T-helper 2 cell (primary cell): ENCODE data around the gene DENND2A.
"Not testable (repeated sequence)": the region's sequence is repeated elsewhere in the genome, so short reads cannot be mapped to it uniquely, and the experiment has no call there.

Experiments used
- DNase-seq, 5 experiments: peaks; one replicate each; pipeline versions ENCODE4 v3.0.0 to v3.0.0-alpha.2; 2012 to 2022

The DENND2A gene

DNA sequence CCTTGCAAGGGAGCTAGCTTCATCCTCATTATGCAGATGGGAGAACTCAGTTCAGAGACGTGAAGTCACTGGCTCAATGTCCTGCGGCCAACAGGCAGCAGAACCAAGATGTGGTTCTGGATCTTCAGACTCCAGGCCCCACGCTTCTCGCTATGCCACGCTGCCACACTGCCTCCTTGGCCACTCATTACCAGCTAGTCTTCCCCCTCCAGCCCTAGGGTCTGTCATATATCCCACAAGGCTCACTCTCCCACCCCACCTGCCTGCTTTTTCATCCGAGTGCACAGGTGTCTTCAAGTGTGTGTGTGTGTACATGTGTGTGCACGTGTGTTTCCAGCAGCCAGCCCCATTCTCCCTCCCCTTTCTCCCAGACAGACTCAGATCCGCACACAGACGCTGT lies 53.4 kb downstream of the DENND2A start:
- no peak for DNase-seq

DNA sequence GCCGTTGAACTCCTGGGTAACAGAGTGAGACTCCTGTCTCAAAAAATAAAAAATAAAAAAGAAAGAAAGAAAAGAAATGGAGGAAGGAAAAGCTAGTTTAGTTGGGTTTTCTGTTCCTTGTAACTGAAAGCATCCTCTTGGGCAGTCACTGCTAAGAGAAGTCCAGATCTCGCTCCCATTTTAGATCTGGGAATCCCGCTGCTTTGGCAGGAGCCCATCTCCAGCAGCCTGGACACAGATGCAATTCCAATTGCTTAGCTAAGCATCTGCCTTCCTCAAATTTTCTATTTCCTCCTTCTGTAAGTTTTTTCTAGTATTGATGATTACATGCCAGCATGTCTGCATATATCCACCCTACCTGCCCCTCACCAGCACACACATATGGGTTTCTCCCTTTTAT lies 54.1 kb downstream of the DENND2A start:
- DNase-seq, result no peak

DNA sequence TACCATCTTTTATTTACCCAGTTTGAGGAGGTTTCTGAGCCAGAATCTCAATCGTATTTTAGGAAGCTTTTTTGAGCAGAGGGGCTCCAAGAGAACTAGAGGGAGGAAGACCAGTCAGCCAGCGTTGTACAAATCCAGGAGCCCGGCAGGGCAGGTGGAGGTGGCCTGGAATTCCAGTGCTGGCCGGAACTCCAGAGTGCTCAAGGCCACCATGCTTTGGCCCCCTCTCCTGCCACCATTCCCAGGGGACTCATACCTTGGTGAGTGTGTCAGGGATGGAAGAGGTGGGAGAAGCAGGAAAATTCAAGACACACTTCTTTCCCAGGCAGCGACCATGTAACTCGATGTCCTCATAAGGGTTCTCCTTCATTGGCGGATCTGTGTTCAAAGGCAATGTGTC lies 55.3 kb downstream of the DENND2A start:
- DNase-seq, result no peak

DNA sequence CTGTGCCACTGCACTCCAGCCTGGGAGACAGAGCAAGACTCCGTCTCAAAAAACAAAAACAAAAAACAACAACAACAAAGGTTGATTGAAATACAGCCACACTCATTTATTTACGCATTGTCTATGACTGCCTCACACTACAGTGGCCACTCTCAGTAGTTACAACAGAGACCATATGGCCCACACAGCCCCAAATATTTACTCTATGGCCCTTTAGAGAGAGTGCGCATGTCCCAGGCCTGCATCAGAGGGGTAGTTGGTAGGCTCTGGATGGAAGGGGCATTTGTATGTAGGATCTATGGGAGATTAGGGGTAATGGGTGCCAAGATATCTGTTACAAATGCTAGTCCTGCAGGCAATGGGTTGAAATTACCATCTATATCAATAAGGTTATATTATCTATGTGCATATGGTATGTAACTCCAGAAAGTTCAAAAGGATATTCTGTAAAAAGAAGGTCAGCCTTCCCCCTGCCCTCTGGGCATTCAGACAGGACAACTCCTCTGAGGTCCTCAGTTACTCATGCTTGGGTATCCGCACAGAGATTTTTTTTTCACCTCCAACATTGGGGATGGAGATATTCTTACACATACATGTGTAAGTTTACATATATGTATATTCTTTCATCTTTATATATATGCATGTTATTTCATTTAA lies 56.3 kb downstream of the DENND2A start:
- DNase-seq, result no peak

DNA sequence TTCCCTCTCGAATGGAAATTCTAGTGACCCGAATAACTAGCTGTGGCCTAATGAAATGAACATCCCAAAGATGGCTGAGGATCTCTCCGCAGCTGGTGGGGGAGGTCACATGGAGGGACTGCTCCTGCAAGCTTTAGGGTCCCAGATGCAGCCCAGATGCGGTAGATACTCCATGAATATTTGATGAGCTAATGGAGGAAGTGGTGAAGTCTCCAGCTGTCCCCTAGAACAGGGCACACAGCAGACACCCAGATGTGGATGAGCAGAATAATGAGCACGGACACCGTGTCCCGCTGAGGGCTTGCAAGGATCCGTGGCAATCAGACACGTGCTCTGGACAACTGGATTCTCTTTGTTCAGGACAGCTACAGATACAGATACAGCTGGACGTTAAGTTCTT lies 59.2 kb downstream of the DENND2A start:
- DNase-seq, result no peak

DNA sequence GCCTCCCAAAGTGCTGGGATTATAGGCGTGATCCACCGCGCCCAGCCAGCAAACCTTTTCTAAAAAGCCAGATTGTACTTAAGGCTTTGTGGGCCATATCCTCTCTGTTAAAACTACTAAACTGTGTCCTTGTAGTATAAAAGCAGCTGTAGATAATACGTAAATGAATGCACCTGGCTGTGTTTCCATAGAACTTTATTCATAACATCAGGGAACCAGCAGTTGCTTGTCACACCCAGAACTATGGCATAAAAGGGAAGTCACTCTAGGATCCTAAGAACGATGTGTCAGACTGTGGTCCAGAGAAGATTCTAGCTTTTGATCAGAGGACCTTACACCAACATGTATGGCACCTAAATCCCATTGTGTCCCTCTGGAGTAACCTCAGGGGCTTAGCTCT lies 63.0 kb downstream of the DENND2A start:
- DNase-seq, result no peak

DNA sequence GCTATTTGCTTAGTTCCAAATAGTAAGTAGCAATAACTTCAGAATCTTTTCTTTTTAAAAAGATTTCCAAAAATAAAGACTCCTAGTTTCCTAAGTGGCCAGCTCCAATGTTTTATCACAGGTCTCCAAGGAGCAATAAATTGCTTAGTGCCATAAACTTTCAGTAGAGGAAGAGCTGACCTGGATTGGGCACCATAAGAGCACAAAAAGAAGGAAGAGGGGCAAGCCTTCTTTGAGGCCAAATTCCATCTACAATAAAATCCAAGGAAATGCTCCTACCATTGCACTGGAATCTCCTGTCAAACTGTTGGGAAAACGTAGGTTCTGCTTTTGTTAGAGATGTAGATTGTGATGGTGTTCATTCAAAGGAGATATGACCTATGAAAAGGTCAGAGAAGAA lies 64.0 kb downstream of the DENND2A start:
- no peak for DNase-seq

DNA sequence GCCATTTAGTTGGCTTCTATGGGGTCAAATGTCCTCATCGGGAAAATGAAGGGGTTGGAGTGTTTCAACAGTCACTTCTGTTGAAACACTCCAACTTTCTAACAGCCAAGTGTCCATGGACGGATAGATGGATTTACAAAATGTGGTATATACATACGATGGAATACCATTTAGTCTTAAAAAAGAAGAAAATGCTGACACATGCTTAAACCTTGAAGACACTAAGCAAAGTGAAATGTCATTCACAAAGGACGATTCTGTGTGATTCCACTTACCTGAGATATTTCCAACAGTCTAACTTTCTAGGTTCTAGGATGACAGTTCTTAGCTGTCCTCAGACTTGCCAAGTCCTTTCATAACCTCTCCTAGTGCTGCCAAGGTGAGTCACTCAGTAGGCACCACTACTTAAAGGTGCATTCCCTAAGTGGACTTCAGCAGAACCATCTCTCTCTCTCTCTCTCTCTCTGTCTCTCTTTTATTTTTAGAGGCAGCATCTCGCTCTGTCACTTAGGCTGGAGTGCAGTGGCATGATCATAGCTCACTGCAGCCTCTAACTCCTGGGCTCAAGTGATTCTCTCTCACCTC lies 69.0 kb downstream of the DENND2A start:
- no peak for DNase-seq

DNA sequence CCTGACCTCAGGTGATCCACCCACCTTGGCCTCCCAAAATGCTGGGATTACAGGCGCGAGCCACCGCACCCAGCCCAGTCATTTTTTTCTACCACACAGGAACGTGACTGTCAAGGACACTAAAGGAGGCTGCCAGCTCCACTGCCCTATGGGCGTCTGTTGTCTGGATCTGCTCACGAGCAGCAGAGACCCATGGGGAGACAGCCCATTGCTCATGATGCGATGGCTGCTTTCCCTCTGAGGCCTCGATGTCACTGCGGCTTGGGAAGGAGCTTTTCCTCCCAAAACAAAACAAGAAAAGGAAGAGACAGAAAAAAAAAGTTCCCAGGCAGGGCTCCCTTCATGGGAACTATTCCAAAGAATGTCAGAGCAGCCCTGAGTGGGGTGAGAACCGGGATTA lies 70.5 kb downstream of the DENND2A start:
- DNase-seq, result no peak

DNA sequence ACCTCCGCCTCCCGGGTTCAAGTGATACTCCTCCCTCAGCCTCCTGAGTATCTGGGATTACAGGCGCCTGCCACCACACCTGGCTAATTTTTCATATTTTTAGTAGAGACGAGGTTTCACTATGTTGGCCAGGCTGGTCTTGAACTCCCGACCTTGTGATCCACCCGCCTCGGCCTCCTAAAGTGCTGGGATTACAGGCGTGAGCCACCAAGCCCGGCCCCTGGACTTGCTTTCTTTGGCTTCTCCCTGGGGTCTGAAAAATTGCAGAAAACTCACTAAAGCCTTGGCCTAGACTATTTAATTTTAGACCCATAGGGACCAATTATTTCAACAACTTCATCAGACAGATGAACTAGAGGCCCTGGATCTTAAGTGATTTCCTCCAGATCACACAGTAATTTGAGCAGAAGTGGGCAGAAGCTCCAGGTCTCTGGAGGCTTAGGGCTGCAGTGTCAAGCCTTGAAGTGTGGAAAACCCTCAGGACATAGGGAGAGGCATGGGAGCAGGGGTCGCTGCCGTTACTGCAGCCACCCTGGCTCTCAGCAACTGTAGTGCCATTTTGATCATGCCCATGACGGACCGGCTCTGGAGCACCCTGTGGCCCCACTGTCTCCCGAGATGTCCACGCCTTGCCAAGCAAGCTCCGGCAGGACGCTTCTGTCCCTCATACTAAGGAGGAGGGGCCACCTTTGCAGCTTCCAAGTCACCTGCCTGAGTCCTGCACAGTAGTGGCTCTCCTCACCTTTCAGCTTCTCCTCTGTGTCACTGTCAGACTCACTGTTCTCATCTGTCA lies 72.4 kb downstream of the DENND2A start:
- DNase-seq, result no peak

DNA sequence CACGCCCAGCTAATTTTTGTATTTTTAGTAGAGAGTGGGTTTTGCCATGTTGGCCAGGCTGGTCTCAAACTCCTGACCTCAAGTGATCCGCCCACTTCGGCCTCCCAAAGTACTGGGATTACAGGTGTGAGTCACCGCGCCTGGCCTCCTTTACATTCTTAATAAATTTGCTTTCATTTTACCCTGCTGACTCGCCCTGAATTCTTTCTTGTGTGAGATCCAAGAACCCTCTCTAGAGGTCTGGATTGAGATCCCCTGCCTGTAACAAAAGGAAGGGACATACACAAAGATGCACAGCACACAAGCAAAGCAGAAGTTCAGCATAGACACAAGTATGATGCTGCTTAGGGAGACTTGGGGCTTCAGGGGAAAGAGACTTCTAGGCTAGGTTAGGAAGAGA lies 74.4 kb downstream of the DENND2A start:
- not testable (repeated sequence) for DNase-seq

DNA sequence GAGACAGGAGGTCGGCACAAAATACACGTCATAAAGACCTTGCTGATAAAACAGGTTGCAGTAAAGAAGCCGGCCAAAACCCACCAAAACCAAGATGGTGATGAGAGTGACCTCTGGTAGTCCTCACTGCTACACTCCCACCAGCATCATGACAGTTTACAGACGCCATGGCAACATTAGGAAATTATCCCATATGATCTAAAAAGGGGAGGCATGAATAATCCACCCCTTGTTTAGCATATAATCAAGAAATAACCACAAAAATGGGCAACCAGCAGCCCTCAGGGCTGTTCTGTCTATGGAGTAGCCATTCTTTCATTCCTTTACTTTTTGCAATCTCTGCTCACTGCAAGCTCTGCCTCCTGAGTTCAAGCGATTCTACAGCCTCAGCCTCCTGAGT lies 74.9 kb downstream of the DENND2A start:
- DNase-seq, result not testable (repeated sequence)

DNA sequence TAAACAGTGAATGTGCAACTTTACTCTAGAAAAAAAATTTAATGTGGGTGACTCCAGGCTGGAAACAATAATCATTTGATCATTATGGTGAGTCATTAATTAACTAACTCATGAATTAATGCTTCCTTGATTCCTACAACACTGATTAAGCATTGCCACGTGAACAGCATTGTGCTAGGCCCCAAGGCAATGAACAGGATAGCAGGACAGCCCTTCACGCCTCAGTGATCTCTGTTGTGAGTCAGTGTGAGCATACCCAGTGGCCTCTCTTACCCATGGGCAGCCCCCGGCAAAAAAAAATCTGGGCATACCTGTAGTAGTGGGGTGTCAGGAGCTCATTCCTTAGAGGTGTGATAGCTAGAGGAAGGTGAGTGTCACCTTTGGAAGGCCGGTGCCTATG lies 76.0 kb downstream of the DENND2A start:
- no peak for DNase-seq

DNA sequence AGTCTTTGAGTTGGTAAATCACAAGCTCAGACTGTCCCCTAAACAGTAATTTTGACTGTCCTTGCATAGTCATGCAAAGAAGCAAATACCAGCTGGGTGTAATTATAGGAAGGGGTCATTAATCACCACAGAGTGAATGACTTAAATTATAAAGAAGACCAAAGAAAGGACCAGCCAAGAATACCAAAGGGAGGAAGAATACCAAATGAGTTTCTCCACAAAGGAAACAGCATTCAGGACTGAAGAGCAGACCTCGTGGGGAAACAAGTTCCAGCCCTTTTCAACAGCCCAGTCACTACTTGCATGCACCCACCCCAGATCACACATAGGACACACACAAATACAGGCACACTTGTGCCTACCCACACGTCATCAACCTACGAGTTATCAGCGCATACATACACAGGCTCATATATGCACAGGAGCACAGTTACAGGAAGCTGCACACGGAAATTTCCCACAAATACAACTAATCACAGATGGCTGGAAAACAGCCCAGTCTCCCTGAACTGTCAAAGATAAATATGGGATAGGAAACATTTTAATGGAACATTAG lies 77.6 kb downstream of the DENND2A start:
- no peak for DNase-seq

DNA sequence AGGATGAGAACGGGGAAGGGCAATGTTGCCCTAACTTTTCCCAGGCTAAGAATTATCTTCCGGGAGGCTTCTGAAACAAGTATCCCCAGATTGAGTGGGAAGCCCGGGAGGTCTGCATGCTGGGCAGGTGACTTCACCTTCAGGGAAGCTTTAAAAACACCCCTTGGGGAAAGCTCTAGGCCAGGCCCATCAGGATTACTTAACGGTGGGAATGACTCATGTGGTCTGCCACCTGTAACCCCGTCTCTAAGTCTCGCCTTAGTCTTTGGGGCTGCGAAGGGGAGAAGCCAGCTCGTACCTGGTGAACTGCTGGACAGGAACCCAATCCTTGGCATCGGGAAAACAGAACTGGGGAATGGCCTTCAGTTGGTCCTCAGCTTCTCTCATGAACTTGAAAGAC lies 81.2 kb downstream of the DENND2A start:
- no peak for DNase-seq

DNA sequence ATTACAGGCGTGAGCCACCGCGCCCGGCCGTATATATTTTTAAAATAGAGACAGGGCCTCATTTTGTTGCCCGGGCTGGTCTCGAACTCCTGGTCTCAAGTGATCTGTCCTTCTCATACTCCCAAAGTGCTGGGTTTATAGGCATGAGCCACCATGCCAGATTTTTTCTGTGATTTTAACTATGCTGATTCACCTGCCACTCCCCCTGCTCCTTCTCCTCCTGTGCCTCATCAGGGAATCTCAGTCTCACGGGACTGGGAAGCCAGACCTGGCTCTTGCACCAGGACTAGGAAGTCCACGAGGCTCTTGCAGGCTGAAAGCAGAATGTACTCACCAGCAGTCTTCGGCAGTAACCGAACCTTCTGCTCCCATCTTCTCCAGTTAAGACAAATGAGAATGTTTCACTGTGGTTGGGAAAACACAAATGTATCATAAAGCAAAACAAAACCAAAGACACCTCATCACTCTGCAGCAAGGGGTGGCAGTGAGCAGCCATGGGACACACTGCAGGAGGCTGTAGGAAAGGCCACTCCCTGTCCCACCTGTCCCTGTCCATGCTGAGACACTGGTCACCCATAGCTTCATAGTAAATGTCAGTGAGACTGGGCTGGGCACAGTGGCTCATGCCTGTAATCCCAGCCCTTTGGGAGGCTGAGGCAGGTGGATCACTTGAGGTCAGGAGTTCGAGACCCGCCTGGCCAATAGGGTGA lies 82.6 kb downstream of the DENND2A start:
- no peak for DNase-seq

DNA sequence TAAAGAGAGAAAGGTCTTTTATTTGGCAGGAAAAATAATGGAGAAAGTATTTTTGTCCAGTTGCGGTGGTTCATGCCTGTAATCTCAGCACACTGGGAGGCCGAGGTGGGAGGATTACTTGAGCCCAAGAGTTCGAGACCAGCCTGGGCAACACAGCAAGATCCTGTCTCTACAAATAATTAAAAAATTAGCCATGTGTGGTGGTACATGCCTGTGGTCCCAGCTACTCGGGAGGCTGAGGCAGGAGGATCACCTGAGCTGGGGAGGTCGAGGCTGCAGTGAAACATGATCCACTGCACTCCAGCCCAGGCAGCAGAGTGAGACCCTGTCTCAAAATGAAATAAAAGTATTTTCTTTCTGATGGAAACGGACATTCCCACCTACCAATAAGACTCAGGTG lies 83.5 kb downstream of the DENND2A start:
- DNase-seq, result no peak

DNA sequence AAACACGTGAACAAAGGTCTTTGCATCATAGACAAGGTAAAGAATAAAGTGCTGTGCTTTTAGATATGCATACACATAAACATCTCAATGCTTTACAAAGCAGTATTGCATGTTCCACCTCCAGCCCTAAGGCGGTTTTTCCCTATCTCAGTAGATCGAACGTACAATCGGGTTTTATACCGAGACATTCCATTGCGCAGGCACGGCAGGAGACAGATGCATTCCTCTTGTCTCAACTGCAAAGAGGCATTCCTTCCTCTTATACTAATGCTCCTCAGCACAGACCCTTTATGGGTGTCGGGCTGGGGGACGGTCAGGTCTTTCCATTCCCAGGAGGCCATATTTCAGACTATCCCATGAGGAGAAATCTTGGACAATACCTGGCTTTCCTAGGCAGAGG lies 87.4 kb downstream of the DENND2A start:
- DNase-seq, result not testable (repeated sequence)

DNA sequence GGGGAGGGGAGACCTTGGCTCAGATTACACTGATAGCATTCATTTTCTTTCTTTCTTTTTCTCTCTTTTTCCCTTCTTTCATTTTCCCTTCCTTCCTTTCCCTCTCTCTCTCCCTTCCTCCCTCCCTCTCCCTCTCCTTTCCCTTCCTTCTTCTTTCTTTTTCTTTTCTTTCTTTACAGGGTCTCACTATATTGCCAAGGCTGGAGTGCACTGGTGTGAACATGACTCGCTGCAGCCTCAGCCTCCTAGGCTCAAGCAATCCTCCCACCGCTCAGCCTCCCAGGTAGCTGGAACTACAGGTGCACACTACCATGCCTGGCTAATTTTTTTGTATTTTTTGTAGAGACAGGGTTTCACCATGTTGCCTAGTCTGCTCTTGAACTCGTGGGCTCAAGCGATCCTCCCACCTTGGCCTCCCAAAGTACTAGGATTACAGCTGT lies 88.4 kb downstream of the DENND2A start:
- no peak for DNase-seq

DNA sequence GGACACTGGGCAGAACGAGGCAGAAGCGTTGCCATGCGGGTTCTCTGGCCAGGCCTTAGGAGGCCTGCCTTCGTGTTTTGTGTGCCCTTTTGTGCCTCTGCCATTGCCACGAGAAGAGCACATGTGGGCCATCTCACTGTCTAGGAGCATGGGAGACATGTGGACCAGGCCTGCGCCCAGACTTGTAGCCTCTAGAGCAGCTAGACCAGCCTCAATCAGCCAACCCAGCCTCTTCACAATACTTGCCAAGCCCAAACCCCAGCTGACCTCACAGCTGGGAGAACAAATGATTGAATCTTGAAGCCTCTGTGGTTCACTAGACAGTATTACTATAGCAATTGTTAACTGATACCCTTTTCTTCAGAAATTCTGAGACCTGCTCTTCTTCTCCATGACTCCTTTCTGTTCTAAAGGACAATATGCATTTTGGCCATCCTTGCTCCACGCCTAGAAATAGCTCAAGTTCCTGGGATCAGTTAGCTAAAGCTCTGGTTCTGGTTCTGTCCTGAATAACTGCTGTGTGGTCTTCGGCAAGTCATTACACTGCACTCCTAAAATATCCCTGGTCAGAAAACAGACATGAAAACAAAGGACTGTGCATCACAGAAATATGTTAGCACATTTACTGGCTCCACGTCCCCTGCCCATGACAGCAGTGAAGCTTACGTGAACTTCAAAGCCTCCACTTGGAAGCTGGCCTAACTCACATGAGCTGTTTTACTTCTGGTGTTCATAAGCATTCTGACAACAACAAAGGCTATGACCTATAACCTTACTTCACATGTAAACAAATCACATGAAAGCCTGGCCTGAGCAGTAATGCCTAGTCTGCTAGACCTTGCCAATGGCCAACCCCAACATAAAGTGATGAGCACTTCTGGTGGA lies 89.0 kb downstream of the DENND2A start:
- no peak for DNase-seq

DNA sequence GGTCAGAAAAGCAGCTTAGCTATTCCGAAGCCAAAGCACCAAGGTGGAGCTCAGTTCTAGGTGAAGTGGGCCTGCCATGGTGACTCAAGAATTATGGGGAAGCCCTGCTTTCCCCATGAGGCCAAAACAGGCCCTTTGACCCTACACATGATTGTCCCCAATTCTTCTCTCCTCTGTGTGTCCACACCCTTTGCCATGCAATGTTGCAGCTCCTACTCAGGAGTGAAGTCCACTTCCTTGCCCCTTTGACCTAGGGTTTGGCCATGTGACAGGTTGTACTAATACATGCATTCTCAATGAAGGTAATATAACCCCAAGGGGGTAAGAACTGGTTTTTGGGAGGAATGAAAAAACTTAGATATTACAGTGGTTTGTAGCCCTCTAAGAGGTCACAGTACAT lies 93.7 kb downstream of the DENND2A start:
- DNase-seq, result no peak

DNA sequence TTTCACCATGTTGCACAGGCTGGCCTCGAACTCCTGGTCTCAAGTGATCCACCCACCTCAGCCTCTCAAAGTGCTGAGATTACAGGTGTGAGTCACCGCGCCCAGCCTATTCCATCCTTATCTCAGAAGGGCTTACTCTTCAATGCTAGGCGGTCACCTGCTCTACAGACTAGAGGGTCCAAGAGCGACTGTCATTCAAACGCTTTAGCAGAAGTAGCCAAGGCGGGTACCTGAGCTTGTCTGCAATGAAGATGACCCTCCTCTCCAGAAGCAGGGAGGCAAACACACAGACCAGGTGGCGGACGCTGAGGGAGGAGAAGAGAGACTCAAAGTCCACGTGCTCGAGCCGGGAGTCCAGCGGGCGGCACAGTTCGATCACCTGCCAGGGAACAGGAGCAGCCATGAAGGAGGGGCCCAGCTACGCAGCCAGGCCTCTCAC lies 96.2 kb downstream of the DENND2A start:
- DNase-seq, result no peak
